ENCODE measurements around the gene MAPK8.

MAPK8 gene

GRCh38 chr10:48284811-48285210 lies 21.7 kb upstream of the MAPK8 start:
- DNase-seq (ENCODE audit: extremely low spot score), result no peak
- POLR2A ChIA-PET, result no interaction called here

GRCh38 chr10:48285710-48286109 lies 20.8 kb upstream of the MAPK8 start:
- CTCF ChIA-PET, result interaction anchor here (1.1 to 6.7 kb wide), 2 partner anchors 16 to 69 kb away, joined by 4 to 85 read pairs; no protein-coding TSS in a partner anchor
- TF ChIP-seq CTCF (IDR thresholded peaks at IDR 0.05; ENCODE audit: control extremely low read depth, extremely low read depth, low read depth, missing control alignments), result no peak
- POLR2A ChIA-PET, result no interaction called here
- peak; percentile 39 for DNase-seq (ENCODE audit: extremely low spot score)

More at GRCh38 chr10:48284811-48285210, 21.7 kb upstream of the MAPK8 start:
- CTCF ChIA-PET, result interaction anchor here (1.6 kb wide), 1 partner anchor 16 kb away, joined by 5 read pairs; no protein-coding TSS in a partner anchor
- TF ChIP-seq CTCF (IDR thresholded peaks at IDR 0.05; ENCODE audit: control extremely low read depth, extremely low read depth, low read depth, missing control alignments), result no peak

GRCh38 chr10:48286356-48286755 lies 20.1 kb upstream of the MAPK8 start:
- no peak for TF ChIP-seq CTCF (IDR thresholded peaks at IDR 0.05; ENCODE audit: control extremely low read depth, extremely low read depth, low read depth, missing control alignments)
- no peak for DNase-seq (ENCODE audit: extremely low spot score)
- ChIA-PET POLR2A (no interaction called here), CTCF (interaction anchor here (0.9 to 6.7 kb wide), 3 partner anchors 15 to 70 kb away, joined by 3 to 85 read pairs (median 4); no protein-coding TSS in a partner anchor)

GRCh38 chr10:48287417-48288391 lies 18.8 kb upstream of the MAPK8 start:
- CTCF ChIA-PET, result interaction anchor here (0.9 to 6.7 kb wide), 8 partner anchors 9 to 41 kb away, joined by 3 to 85 read pairs (median 4); no protein-coding TSS in a partner anchor
- POLR2A ChIA-PET, result interaction anchor here (1.2 kb wide), 1 partner anchor 9 kb away, joined by 4 read pairs; no protein-coding TSS in a partner anchor
- no peak for DNase-seq (ENCODE audit: extremely low spot score)
- no peak for TF ChIP-seq CTCF (IDR thresholded peaks at IDR 0.05; ENCODE audit: control extremely low read depth, extremely low read depth, low read depth, missing control alignments)

GRCh38 chr10:48288661-48289060 lies 17.8 kb upstream of the MAPK8 start:
- ChIA-PET CTCF (interaction anchor here (0.7 to 6.7 kb wide), 10 partner anchors 8 to 65 kb away, joined by 3 to 85 read pairs (median 4); partner anchors contain the start of gene MAPK8), POLR2A (interaction anchor here (1.2 kb wide), 1 partner anchor 10 kb away, joined by 4 read pairs; no protein-coding TSS in a partner anchor)
- TF ChIP-seq CTCF (IDR thresholded peaks at IDR 0.05; ENCODE audit: control extremely low read depth, extremely low read depth, low read depth, missing control alignments), result no peak
- no peak for DNase-seq (ENCODE audit: extremely low spot score)

- ChIA-PET CTCF (interaction anchor here (0.7 to 6.7 kb wide), 18 partner anchors 11 to 94 kb away, joined by 3 to 85 read pairs (median 4); partner anchors contain the start of genes FRMPD2 and MAPK8), POLR2A (no interaction called here)
- DNase-seq (ENCODE audit: extremely low spot score), result peak; percentile 62
- peak; percentile 92 for TF ChIP-seq CTCF (IDR thresholded peaks at IDR 0.05; ENCODE audit: control extremely low read depth, extremely low read depth, low read depth, missing control alignments)
Observed at GRCh38 chr10:48289501-48290238, 16.8 kb upstream of the MAPK8 start.
